H1 (cell line): ENCODE measurements around the gene METTL8. TPM values are rescaled to one million over a fixed set of nuclear protein-coding genes. Genes with fewer than 3 reads are reported as not detected.

Experiments
- CTCF ChIA-PET: fragments of 300-600 bp; sonication (Branson Sonifier 250); formaldehyde crosslinking; loops from one replicate; lab custom pipeline; 2021; ENCODE audit not compliant: partially characterized antibody; lab: Charles Lee
- POLR2A ChIA-PET: fragments of 300-600 bp; sonication (Branson Sonifier 250); formaldehyde crosslinking; loops from one replicate; lab custom pipeline; 2021; ENCODE audit warnings: inconsistent platforms; ENCODE audit not compliant: partially characterized antibody; lab: Charles Lee
- DNase-seq, 2 experiments: peaks; one replicate each; pipeline versions ENCODE4 v3.0.0 to v3.0.0-alpha.2; 2010 to 2022; ENCODE audit warnings: low spot score in 2 of 2, low read depth in 1 of 2, mixed read lengths in 1 of 2
- FAIRE-seq: peaks from 2 replicates; lab custom pipeline; 2011; peaks lifted over from hg19 to GRCh38; lab: Jason Lieb, UNC
- H2AFZ ChIP-seq: 2 replicates; pipeline ENCODE4 v1.8.1; 2012; ENCODE audit warnings: low read length, inconsistent platforms
- H2AK5ac ChIP-seq: 2 replicates; pipeline ENCODE4 v1.6.1; 2013; ENCODE audit warnings: low read depth, low read length
- H2BK120ac ChIP-seq: replicated peaks from 2 replicates; pipeline ENCODE3; 2013; ENCODE audit warnings: low read depth, low read length, inconsistent platforms
- H2BK12ac ChIP-seq: 2 replicates; pipeline ENCODE4 v1.6.1; 2013; ENCODE audit warnings: low read depth, low read length
- H2BK15ac ChIP-seq: 2 replicates; pipeline ENCODE4 v1.6.1; 2013; ENCODE audit warnings: low read length
- H2BK20ac ChIP-seq: 2 replicates; pipeline ENCODE4 v1.6.1; 2013; ENCODE audit warnings: low read length
- H2BK5ac ChIP-seq: 2 replicates; pipeline ENCODE4 v1.6.1; 2013; ENCODE audit warnings: low read depth, low read length
- H3K14ac ChIP-seq: 2 replicates; pipeline ENCODE4 v1.6.1; 2013; ENCODE audit warnings: inconsistent platforms; ENCODE audit not compliant: insufficient read length
- H3K18ac ChIP-seq: 2 replicates; pipeline ENCODE4 v1.6.1; 2013; ENCODE audit warnings: low read length; ENCODE audit errors: extremely low read depth
- H3K23ac ChIP-seq: 2 replicates; pipeline ENCODE4 v1.6.1; 2013; ENCODE audit warnings: inconsistent platforms; ENCODE audit not compliant: insufficient read length
- H3K23me2 ChIP-seq: 2 replicates; pipeline ENCODE4 v1.6.1; 2013; ENCODE audit warnings: low read depth, low read length
- H3K27ac ChIP-seq: 2 replicates; pipeline ENCODE4 v1.6.1; 2011; ENCODE audit warnings: low read depth, low read length, inconsistent platforms
- H3K27me3 ChIP-seq, 4 experiments: replicated peaks in 1 of 4; 1 replicate in 1 of 4; 2 replicates in 3 of 4; pipeline versions ENCODE4 v1.6.1 to v1.8.1; 2011 to 2013; ENCODE audit warnings: low read length in 3 of 4, mild to moderate bottlenecking in 3 of 4, inconsistent platforms in 2 of 4, mixed read lengths in 2 of 4, moderate library complexity in 1 of 4; ENCODE audit not compliant: control insufficient read depth in 3 of 4, insufficient read depth in 3 of 4; ENCODE audit errors: extremely low read depth in 1 of 4
- H3K36me3 ChIP-seq, 4 experiments: 2 replicates each; pipeline versions ENCODE4 v1.6.1 to v1.8.1; 2011 to 2013; ENCODE audit warnings: mild to moderate bottlenecking in 4 of 4, low read length in 3 of 4, moderate library complexity in 2 of 4, control low read depth in 1 of 4, inconsistent platforms in 1 of 4; ENCODE audit not compliant: insufficient read depth in 4 of 4, control insufficient read depth in 2 of 4
- H3K4ac ChIP-seq: replicated peaks from 2 replicates; pipeline ENCODE3; 2013; ENCODE audit warnings: low read length, low read depth, mixed read lengths, inconsistent platforms; ENCODE audit not compliant: insufficient read length
- H3K4me1 ChIP-seq, 4 experiments: replicated peaks in 1 of 4; 1 replicate in 1 of 4; 2 replicates in 3 of 4; pipeline versions ENCODE4 v1.6.1 to v1.8.1; 2011 to 2013; ENCODE audit warnings: low read length in 3 of 4, inconsistent platforms in 2 of 4, mixed read lengths in 1 of 4; ENCODE audit not compliant: insufficient read depth in 4 of 4, control insufficient read depth in 3 of 4
- H3K4me2 ChIP-seq, 2 experiments: 2 replicates each; pipeline versions ENCODE4 v1.6.1 to v1.8.1; 2011 to 2013; ENCODE audit warnings: low read depth in 2 of 2, low read length in 2 of 2, control low read depth in 1 of 2, inconsistent platforms in 1 of 2, mild to moderate bottlenecking in 1 of 2; ENCODE audit not compliant: insufficient read depth in 1 of 2
- H3K4me3 ChIP-seq, 4 experiments: fragments of 200-600, 300-600 bp in 1 of 4; sonication (generic), shearing (Covaris generic), sonication (Bioruptor Twin) in 1 of 4; 2 replicates each; pipeline versions ENCODE4 v1.5.1 to v1.8.1; 2011 to 2016; ENCODE audit warnings: low read length in 4 of 4, low read depth in 3 of 4, control low read depth in 2 of 4, inconsistent platforms in 2 of 4, mild to moderate bottlenecking in 2 of 4, mixed read lengths in 1 of 4, moderate library complexity in 1 of 4; ENCODE audit not compliant: insufficient read depth in 2 of 4; ENCODE audit errors: extremely low read depth in 1 of 4
- H3K56ac ChIP-seq: replicated peaks from 2 replicates; pipeline ENCODE3; 2013; ENCODE audit warnings: low read depth, mild to moderate bottlenecking, mixed read lengths, low read length, inconsistent platforms; ENCODE audit not compliant: insufficient read length
- H3K79me1 ChIP-seq: 2 replicates; pipeline ENCODE4 v1.6.1; 2013; ENCODE audit warnings: low read depth, low read length, control low read depth
- H3K79me2 ChIP-seq, 2 experiments: 2 replicates each; pipeline versions ENCODE4 v1.6.1 to v1.8.1; 2012 to 2013; ENCODE audit warnings: low read length in 2 of 2, mild to moderate bottlenecking in 2 of 2, inconsistent platforms in 1 of 2; ENCODE audit not compliant: insufficient read depth in 2 of 2, control insufficient read depth in 1 of 2
- H3K9ac ChIP-seq, 4 experiments: replicated peaks in 1 of 4; 1 replicate in 1 of 4; 2 replicates in 3 of 4; pipeline versions ENCODE4 v1.6.1 to v1.8.1; 2011 to 2013; ENCODE audit warnings: low read depth in 3 of 4, low read length in 3 of 4, control low read depth in 2 of 4, mild to moderate bottlenecking in 2 of 4, moderate library complexity in 2 of 4, inconsistent platforms in 1 of 4; ENCODE audit errors: extremely low read depth in 1 of 4
- H3K9me3 ChIP-seq, 2 experiments: 2 replicates each; pipeline versions ENCODE4 v1.6.1 to v1.8.1; 2012 to 2013; ENCODE audit warnings: mild to moderate bottlenecking in 2 of 2, moderate library complexity in 2 of 2, control low read depth in 1 of 2, inconsistent platforms in 1 of 2, low read depth in 1 of 2, low read length in 1 of 2, mixed read lengths in 1 of 2; ENCODE audit not compliant: insufficient read depth in 2 of 2
- H4K20me1 ChIP-seq, 2 experiments: replicated peaks in 1 of 2; 2 replicates each; pipeline versions ENCODE3 to v1.8.1; 2011 to 2013; ENCODE audit warnings: inconsistent platforms in 2 of 2, low read length in 2 of 2, mild to moderate bottlenecking in 1 of 2; ENCODE audit not compliant: insufficient read depth in 2 of 2, control insufficient read depth in 1 of 2
- H4K5ac ChIP-seq: 2 replicates; pipeline ENCODE4 v1.6.1; 2013; ENCODE audit warnings: low read length, low read depth, mixed read lengths, inconsistent platforms; ENCODE audit not compliant: insufficient read length
- H4K8ac ChIP-seq: 2 replicates; pipeline ENCODE4 v1.8.0; 2013; ENCODE audit warnings: mild to moderate bottlenecking, moderate library complexity, low read length, inconsistent platforms; ENCODE audit not compliant: insufficient read depth; ENCODE audit errors: extremely low read depth
- H4K91ac ChIP-seq: replicated peaks from 2 replicates; pipeline ENCODE3; 2013; ENCODE audit warnings: low read length, mixed read lengths, inconsistent platforms; ENCODE audit not compliant: insufficient read length
- KDM5A ChIP-seq: fragments of 200-600 bp; IDR thresholded peaks from 2 replicates; pipeline ENCODE4 v1.7.1; 2012; ENCODE audit warnings: mild to moderate bottlenecking, low read length, inconsistent platforms, mixed read lengths
- SIX5 ChIP-seq: IDR thresholded peaks from 2 replicates; pipeline ENCODE4 v1.6.1; 2011; ENCODE audit warnings: mild to moderate bottlenecking, low read depth, low read length
- WGBS, 2 experiments: shearing (Covaris generic) in 1 of 2; methylation state at CpG; one replicate each; pipeline versions ENCODE4 v1.1.6 to v1.1.7; 2013 to 2015; ENCODE audit warnings: low lambda C conversion rate in 2 of 2, mixed read lengths in 2 of 2, inconsistent platforms in 1 of 2, low coverage in 1 of 2, missing lambda C conversion rate in 1 of 2; ENCODE audit not compliant: insufficient replicate concordance in 2 of 2, insufficient coverage in 1 of 2, insufficient read length in 1 of 2; ENCODE audit errors: extremely low coverage in 1 of 2, missing lambda C conversion rate in 1 of 2; 5-methylcytosine and 5-hydroxymethylcytosine counted together
- polyA plus RNA-seq, 7 experiments: library from polyadenylated mRNA; depleted of rRNA in 3 of 7; stranded (reverse) in 5 of 7; unstranded in 2 of 7; fragments of >200 nt in 5 of 7; fragments of 200-250 nt in 2 of 7; gene quantifications; 1 replicate in 5 of 7; 2 replicates in 1 of 7; 4 replicates in 1 of 7; pipeline versions ENCODE4 v1.2.1 to v1.2.3, GENCODE V29; 2011 to 2013; ENCODE audit warnings: missing spikeins in 2 of 7, mixed read lengths in 2 of 7
- total RNA-seq: library from RNA; stranded (reverse); fragmentation: NEBNext Ultra II Directional; extraction: Animal tissue kit (Norgen Biotek cat#: 25700); gene quantifications from 2 replicates; pipeline ENCODE4 v1.2.1, GENCODE V29; 2021

METTL8 gene
- total and polyA plus RNA-seq, 2 of the 8 experiments (the other 6 are each of a cell fraction or from before 2014, with no cell fraction given) = 17.6 to 79.7 TPM

DNA sequence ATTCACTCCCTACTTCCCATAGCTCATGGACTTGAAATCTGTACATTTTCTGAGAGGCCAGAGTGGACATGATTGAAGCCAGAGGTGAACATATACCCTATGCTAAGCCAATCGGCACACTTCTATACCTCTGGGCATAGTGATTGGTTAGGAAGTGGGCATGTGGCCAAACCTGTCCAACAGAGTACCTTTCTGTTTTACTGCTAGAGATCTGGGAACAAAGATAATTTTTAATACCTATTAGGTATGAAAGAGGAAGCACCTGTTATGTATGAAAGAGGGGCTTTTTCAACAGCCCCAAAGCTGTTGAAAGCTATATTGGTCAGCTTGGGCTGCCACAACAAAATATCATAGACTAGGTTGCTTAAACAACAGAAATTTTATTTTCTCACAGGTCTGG, 27.7 kb downstream of the METTL8 start:
- Histone ChIP-seq H3K36me3 (peaks cover 0 to 9% (median 0%) of the 10 kb centered on the region in 4 experiments; a peak in 2 of 8 replicates), H3K56ac (no peak overlapping the region), H2BK120ac (no peak overlapping the region), H4K5ac (no peak overlapping the region), H2AK5ac (no peak overlapping the region), H3K27me3 (no peaks in the 10 kb centered on the region), H2BK20ac (no peak overlapping the region)
- CTCF ChIA-PET = interaction anchor here (1.9 kb wide), 1 partner anchor 10 kb away, joined by 4 read pairs; no protein-coding TSS in a partner anchor
- TF ChIP-seq SIX5 = no peak
- no peak for TF ChIP-seq KDM5A
- TF ChIP-seq, all 59 proteins: peak for 0
- POLR2A ChIA-PET = interaction anchor here (0.6 to 1.2 kb wide), 2 partner anchors 27 to 45 kb away, joined by 4 read pairs; no protein-coding TSS in a partner anchor
- no peak for FAIRE-seq
- WGBS, 2 experiments = 88% methylated on average over 1 of the region's 1 CpG; no CpG with 5 or more reads in 1 of the 2 experiments
- Histone ChIP-seq H3K4me1 (peaks cover 0 to 12% (median 8%) of the 10 kb centered on the region in 4 experiments; a peak in 6 of 7 replicates), H3K79me2 (peaks cover 0 to 90% of the 10 kb centered on the region in 2 experiments; a peak in 3 of 4 replicates), H3K9me3 (peaks cover 4 to 8% of the 10 kb centered on the region in 2 experiments; a peak in 3 of 4 replicates), H3K14ac (no peak overlapping the region), H3K4ac (no peak overlapping the region), H4K20me1 (no peaks in the 10 kb centered on the region), H3K18ac (no peak overlapping the region), H2AFZ (no peak overlapping the region), H3K79me1 (no peaks in the 10 kb centered on the region), H3K4me2 (no peak overlapping the region), H3K4me3 (no peak overlapping the region), H3K27ac (no peak overlapping the region), H2BK12ac (no peak overlapping the region), H4K91ac (no peak overlapping the region), H3K23me2 (no peaks in the 10 kb centered on the region), H3K23ac (no peak overlapping the region), H4K8ac (no peak overlapping the region), H3K9ac (no peak overlapping the region), H2BK15ac (no peak overlapping the region), H2BK5ac (no peak overlapping the region)
- no peak for DNase-seq
